HG03378 (cell line): ENCODE results near the gene FUBP3.

Experiments used
- ATAC-seq: cut with Tn5 transposase; IDR thresholded peaks from one replicate; pipeline ENCODE4 v1.9.1; 2021; ENCODE audit warnings: mild to moderate bottlenecking, moderate library complexity; ENCODE audit not compliant: unreplicated experiment

FUBP3 gene

GRCh38 chr9:130606887-130607600 is 27.7 kb downstream of the FUBP3 start:
- ATAC-seq: no peak

DNA sequence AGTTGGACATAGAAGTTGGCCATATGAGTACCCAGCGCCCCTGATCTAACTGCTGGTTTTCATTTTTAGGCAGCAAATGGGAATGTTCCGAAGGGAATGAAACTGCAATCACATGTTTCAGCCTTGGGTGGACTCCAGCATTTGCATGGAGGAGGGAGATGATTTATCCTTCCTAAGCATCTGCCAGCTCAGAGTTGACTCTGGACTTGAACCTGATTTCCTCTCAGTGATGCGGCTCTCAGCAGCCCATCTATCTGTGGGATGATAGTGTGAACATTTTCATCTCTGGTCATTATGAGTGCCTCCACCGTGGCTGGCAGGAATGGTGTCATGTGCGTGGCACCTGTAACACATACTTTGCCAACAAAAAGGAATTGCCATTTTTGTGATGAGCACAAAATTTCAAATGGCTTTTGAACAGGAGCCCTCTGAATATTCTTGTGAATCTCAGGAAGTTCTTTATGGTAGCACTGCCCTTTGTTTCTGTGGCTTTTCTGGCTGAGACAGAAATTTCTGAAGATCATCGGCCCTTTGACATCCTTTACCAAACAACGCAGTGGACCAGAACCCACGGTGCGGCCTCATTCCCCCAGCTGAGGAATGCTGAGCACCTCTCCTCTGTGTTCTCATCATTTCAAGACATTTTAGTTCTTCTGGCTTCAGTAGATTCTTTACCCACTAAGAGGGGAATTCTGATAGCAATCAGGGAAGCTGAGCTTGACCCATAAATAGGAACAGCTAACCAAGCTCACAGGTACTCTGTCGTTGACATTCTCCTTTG is 28.5 kb downstream of the FUBP3 start:
- no peak for ATAC-seq

- ATAC-seq: no peak
These were observed 29.3 kb downstream of the FUBP3 start for GRCh38 chr9:130608554-130609134.

DNA sequence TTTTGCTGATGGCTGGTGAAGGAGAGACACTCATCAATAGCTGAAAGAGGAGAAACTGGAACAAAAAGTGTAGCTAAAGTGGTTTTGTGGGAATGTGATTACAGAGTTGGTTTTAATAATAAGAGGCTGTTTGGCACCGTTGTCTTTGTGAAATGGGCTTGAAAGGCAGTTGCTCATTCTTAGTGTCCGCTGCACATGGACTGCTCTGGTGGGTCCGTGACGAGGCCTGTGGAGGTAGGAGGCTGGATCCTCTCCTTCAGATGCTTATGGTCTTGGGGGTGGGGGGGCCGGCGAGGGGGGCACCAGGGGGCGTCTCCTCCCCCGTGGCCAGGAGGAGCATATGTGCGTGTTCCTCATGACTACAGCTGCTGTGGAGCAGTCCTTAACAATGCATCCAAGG is 29.8 kb downstream of the FUBP3 start:
- no peak for ATAC-seq

DNA sequence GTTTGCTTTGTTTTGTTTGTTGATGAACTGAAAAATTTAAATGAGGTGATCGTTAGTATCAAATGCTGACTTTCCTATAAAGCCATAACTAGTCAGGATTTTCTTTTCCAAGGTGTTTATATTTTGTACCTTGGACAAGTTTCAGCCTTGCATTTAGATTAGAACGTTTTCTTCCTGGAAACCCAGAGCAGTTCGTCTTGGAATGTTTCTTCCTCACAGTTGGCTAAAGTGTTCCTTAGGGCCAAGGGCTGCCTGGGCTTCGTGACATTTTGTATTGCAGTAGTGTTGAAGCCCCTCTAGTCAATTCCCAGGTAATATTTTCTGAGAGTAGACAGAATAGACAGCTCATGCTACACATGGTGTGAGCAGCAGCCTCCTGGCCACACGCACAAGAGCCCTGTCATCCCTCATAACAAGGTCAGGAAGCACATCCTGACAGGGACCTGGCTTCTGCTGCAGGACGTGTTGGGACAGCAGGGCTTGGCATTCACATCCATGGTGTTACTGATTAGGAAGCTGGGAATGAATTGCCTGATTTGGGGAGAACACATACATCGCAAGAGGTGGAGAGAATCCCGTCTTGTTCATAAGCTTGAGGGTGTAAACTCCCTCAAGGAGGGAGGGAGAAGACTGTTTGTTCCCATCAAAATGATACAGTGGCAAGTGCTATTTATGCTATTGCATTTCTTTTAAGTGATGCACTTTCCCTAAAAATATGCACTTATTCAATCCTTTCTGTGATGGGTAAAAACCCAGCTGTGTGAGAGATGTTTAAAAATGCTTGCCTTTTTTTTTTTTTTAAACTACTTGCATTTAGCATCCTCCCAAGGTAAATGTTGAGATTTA is 31.7 kb downstream of the FUBP3 start:
- no peak for ATAC-seq

DNA sequence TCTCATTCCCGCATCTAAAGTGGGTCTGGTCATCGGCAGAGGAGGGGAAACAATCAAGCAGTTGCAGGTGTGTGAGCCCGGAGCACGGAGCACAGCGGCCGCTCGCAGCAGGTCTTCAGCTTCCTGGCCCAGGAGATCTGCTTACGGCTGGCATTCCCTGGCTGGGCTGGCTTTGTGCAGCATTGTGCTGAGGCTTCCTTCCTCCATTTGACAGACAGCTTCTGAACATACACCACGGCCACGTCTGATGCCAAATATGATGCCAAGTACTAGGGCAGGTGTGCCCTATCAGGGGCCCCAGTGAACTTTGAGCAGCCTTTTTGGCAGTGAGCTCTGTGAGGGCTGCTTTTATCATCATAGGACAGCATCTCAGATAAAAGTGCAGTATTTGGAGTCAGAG is 37.1 kb downstream of the FUBP3 start:
- ATAC-seq: no peak

DNA sequence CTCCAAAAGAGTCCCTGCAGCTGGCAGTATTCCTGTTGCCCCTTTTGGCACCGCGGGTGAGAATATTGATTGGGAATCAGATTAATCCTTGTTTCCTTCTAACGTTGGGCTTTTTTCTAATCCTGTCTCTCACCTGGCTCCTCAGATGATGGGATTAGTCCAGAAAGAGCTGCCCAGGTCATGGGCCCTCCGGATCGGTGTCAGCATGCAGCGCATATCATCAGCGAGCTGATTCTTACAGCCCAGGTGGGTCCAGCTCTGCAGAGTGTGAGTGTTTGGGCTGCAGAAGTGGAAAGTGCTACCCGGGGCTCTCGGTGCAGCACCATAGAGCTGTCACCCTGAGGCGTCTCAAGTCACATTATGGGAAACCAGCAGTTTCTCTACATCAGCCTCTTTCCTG is 44.1 kb downstream of the FUBP3 start:
- ATAC-seq: no peak

- no peak for ATAC-seq
These were observed 44.8 kb downstream of the FUBP3 start for GRCh38 chr9:130624154-130624553.

DNA sequence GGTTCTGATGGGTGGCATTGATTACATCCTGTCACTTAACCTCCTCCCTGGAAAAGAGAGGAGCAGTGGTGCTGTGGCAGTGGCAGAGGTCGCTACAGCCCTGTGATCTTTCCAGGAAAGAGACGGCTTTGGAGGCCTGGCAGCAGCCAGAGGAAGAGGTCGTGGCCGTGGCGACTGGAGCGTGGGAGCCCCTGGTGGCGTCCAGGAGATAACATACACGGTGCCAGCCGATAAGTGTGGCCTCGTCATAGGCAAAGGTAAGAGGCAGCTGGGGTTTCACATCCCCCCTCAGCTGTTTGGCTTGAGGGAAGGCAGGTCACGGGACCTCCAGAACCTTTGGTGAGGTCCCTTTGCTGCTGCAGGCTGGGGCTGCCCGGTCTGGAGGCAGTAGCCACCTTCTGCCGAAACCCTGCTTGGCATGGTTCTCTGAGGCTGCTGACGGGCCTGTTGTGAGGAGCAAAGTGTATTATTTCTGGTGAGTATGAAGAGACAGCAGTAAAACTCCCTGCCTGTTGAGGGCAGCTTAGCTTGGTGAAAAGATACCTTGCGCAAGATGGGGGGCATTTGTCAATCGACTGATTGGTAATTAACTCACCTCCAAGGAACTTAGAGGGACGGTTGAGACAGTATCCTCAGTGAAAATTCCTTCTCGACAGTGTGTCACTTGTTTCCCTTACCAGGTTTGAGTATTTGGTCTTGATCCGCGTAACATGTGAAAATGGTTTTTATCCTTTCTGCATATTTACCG is 47.0 kb downstream of the FUBP3 start:
- no peak for ATAC-seq

DNA sequence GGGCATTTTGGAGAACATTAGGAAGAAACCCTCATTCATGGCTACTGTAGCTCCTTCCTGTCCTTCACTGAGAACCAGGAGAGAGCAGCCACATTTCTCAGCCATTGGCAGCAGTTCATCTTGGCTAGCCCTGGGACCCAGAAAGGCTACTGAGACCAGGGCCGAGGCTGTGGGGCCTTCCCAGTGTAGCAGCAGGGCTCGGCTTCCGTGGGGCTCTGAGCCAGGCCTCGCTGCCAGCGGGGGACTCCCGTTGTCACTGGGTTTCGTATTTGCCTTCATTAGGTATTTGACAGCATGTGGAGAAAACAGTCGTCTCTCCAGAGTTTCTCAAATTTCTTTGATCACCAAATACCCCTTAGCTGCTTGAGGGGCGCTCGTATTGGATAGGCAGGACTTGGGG is 47.7 kb downstream of the FUBP3 start:
- ATAC-seq: no peak

DNA sequence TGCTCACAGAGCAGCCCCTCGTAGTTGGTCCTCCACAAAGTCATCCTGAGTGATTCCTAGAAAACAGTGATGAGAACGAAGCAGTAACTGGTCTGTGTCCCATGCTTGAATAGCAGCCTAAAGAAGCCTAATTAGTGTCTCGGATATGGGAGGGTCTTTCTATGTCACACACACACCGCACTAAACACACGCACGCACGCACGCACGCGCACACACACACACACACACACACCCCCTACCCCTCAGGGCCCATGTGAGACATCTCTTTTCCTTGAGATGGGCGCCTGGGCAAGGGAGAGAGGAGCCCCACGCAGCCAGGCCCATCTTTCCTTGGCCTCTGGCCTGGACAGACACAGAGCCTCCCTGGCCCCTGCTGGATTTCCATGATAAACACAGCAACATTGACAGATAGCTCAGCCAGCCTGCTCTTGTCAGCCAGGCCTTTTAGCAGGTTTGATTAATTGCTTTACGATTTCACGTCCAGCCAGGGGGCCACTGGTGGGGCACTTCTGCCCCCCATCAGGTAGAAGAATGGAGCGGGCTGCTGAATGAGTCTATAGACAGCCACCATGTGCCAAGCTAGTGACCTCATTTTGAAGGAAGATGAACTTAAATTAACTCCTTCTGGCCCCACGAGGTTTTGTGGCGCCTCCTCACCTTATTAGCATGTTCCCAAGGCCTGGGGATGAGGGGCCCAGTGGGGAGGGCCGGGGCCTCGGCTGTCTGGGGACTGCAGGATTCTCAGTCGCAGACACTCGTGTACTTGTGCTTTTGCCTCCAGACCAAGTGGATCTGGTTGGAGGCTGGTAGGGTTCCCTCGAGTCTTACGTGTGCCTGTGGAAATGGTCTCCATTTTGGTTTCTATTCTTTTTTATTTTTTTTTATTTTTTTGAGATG is 48.8 kb downstream of the FUBP3 start:
- no peak for ATAC-seq

GRCh38 chr9:130629443-130630070 is 50.2 kb downstream of the FUBP3 start:
- no peak for ATAC-seq

GRCh38 chr9:130630071-130630450 is 50.7 kb downstream of the FUBP3 start:
- ATAC-seq: no peak

DNA sequence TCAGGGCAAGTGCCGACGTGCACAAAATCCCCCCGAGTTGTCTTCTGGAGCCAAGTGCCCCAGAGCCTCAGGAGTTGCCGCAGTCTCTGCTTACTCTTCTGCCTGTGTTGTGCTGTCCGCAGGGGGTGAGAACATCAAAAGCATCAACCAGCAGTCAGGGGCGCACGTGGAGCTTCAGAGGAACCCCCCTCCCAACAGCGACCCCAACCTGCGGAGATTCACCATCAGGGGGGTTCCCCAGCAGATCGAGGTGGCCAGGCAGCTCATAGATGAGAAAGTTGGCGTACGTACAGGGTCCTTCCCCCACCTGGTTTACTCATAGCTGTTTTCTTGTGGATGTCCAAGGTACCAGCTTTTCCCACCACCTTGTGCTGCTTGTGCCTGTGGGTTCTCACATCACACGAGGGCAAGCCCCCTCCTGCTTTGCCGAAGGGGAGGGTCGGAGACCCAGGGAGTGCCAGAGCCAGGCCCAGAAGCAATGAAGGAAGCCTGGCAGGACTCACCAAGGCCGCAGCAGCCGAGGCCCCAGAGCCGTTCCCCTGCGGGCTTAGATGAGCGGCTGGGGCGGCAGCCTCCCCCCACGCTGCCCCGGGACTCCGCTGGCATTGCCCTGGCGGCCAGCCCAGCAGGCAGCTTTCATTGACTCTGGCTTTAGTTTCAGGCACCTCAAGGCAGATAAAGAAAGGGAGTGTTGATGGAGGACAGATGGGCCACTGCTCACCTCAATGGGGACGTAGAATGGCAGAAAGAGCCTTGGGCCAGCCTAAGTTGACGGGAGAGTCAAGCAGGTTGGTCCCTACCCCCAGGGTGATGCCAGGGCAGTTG is 51.3 kb downstream of the FUBP3 start:
- no peak for ATAC-seq

DNA sequence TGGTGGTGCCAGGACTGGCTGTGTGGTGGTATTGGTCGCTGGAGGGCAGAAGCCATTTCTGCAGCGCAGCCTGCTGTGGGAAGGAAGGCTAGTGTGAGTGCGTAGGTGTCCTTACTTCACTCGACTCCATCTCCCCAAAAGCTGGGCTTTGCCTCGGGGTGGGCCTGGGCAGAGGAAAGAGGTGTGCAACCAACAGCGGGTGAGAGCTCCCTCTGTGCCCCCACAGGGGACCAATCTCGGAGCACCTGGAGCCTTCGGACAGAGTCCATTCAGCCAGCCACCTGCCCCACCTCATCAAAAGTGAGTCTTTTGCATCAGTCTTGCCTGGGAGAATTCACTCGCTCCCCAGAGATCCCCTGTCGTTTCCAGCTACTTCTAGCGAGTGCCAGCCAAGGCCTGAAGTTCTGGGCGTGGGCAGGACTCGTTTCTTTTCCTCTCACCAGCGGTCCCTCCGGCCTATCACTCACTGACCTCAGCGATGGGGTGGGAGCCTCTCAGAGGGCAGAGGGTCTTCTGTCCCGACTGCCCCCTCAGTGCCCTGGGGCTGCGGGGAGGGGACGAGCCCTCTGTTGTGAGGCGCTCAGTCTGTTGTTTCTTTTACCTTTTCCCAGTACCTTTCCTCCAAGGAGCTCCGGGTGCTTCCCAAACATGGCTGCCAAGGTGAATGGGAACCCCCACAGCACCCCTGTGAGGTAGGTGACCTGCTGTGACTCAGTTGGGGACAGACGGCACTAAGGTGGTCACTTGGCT is 52.1 kb downstream of the FUBP3 start:
- no peak for ATAC-seq

DNA sequence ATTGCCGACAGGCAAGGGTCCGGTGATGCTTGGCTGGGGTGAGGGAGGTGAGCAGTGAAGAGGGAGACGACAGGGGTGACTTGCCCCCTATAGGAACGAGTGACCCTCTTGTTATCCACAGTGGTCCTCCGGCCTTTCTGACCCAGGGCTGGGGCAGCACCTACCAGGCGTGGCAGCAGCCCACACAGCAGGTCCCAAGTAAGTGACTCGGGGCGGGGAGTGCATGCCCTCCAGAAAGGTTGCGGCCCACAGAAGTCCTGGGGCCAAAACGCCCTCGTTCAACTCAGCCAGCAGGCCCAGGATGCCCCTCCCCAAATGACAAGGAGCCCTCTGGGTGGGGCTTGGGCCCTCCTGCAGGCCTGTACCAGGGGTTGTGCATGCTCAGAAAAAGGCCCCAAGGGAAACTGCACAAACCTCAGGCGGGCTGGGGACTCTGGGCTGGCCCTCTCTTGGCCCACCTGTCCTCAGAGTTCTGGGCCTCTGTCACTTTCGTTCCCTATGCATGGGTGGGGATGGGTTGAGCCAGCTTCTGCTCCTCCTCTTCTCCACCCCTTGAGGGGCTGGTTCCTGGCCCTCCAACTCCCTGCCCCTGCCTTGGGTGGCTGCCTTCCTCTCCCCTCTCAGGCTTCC is 52.8 kb downstream of the FUBP3 start:
- ATAC-seq: no peak

DNA sequence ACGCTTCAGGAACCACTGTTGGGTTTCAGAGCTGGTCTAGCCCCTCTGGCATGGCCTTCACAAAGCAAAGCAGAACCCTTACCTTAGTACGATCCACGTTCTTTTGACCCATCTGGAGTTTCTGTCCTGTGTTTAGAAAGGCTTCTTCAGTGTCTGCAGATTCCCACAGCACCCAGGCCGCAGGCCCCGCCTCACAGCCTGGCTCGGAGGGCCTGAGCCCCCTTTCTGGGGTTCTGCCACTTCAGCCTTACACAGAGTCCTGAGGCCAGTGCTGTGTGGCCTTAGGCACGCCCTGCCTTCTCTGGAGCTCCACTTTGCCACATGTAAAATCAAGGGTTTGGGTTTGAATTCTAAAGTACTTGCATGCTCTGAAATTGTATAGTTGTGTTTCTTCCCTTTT is 53.5 kb downstream of the FUBP3 start:
- no peak for ATAC-seq
